Measurements from ENCODE around the gene SMIM32.

The SMIM32 gene

GRCh38 chr5:136185974-136186665 is 6.8 kb downstream of the SMIM32 start:
- DNase-seq: no peak

- no peak for DNase-seq
Measured at GRCh38 chr5:136182618-136183017, 10.3 kb downstream of the SMIM32 start.

GRCh38 chr5:136174021-136174659 is 18.8 kb downstream of the SMIM32 start:
- DNase-seq: no peak

GRCh38 chr5:136169218-136169617 is 23.7 kb downstream of the SMIM32 start:
- no peak for DNase-seq

- no peak for DNase-seq
Measured at GRCh38 chr5:136166909-136167308, 26.1 kb downstream of the SMIM32 start.

- no peak for DNase-seq
Measured at GRCh38 chr5:136164226-136164625, 28.7 kb downstream of the SMIM32 start.

GRCh38 chr5:136162008-136162407 is 31.0 kb downstream of the SMIM32 start:
- DNase-seq: no peak

- no peak for DNase-seq
Measured at GRCh38 chr5:136159457-136159856, 33.5 kb downstream of the SMIM32 start.

- DNase-seq: no peak
Measured at GRCh38 chr5:136157514-136157913, 35.4 kb downstream of the SMIM32 start.

- no peak for DNase-seq
Measured at GRCh38 chr5:136155761-136156160, 37.2 kb downstream of the SMIM32 start.

GRCh38 chr5:136155078-136155477 is 37.9 kb downstream of the SMIM32 start:
- no peak for DNase-seq

GRCh38 chr5:136153581-136154236 is 39.3 kb downstream of the SMIM32 start:
- DNase-seq: no peak

- DNase-seq: no peak
Measured at GRCh38 chr5:136149891-136150290, 43.1 kb downstream of the SMIM32 start.

- DNase-seq: no peak
Measured at GRCh38 chr5:136147632-136148031, 45.3 kb downstream of the SMIM32 start.

GRCh38 chr5:136146201-136146600 is 46.8 kb downstream of the SMIM32 start:
- no peak for DNase-seq

- DNase-seq: no peak
Measured at GRCh38 chr5:136145030-136145429, 47.9 kb downstream of the SMIM32 start.

- DNase-seq: no peak
Measured at GRCh38 chr5:136143763-136144162, 49.2 kb downstream of the SMIM32 start.

GRCh38 chr5:136143312-136143711 is 49.6 kb downstream of the SMIM32 start:
- no peak for DNase-seq

- no peak for DNase-seq
Measured at GRCh38 chr5:136141561-136141960, 51.4 kb downstream of the SMIM32 start.
